GM21786 (cell line): Measurements from ENCODE around the gene BUB3.
"Not testable (repeated sequence)": the region's sequence is repeated elsewhere in the genome, so short reads cannot be mapped to it uniquely, and the experiment has no call there.

Experiments
- ATAC-seq: cut with Tn5 transposase; IDR thresholded peaks from one replicate; pipeline ENCODE4 v1.9.1; 2021; ENCODE audit not compliant: unreplicated experiment

The BUB3 gene

GRCh38 chr10:123153486-123154091 lies 613 bp upstream of the BUB3 start:
- ATAC-seq: no peak

- peak; percentile 44 for ATAC-seq
Observed at GRCh38 chr10:123154711-123155505, 706 bp downstream of the BUB3 start.

GRCh38 chr10:123156078-123156477 lies 1.9 kb downstream of the BUB3 start:
- ATAC-seq: no peak

- ATAC-seq: no peak
Observed at GRCh38 chr10:123157210-123157609, 3.0 kb downstream of the BUB3 start.

GRCh38 chr10:123158682-123159081 lies 4.5 kb downstream of the BUB3 start:
- no peak for ATAC-seq

GRCh38 chr10:123160311-123160980 lies 6.2 kb downstream of the BUB3 start:
- no peak for ATAC-seq

GRCh38 chr10:123164319-123164718 lies 10.1 kb downstream of the BUB3 start:
- ATAC-seq: no peak

- no peak for ATAC-seq
Observed at GRCh38 chr10:123165445-123166072, 11.4 kb downstream of the BUB3 start.

GRCh38 chr10:123166618-123167017 lies 12.4 kb downstream of the BUB3 start:
- ATAC-seq: no peak

GRCh38 chr10:123170961-123171360 lies 16.8 kb downstream of the BUB3 start:
- ATAC-seq: no peak

GRCh38 chr10:123171616-123172015 lies 17.4 kb downstream of the BUB3 start:
- not testable (repeated sequence) for ATAC-seq

GRCh38 chr10:123175389-123176387 lies 21.5 kb downstream of the BUB3 start:
- ATAC-seq: no peak

- not testable (repeated sequence) for ATAC-seq
Observed at GRCh38 chr10:123178390-123178789, 24.2 kb downstream of the BUB3 start.

- no peak for ATAC-seq
Observed at GRCh38 chr10:123180101-123181090, 26.2 kb downstream of the BUB3 start.

- no peak for ATAC-seq
Observed at GRCh38 chr10:123183724-123184123, 29.5 kb downstream of the BUB3 start.

GRCh38 chr10:123187781-123188180 lies 33.6 kb downstream of the BUB3 start:
- ATAC-seq: no peak

- no peak for ATAC-seq
Observed at GRCh38 chr10:123191886-123192285, 37.7 kb downstream of the BUB3 start.

GRCh38 chr10:123194056-123194455 lies 39.9 kb downstream of the BUB3 start:
- ATAC-seq: no peak

GRCh38 chr10:123200531-123200930 lies 46.3 kb downstream of the BUB3 start:
- ATAC-seq: no peak
